Natural killer cell (primary cell): ENCODE results near the gene TNFRSF21. TPM values are rescaled to one million over a fixed set of nuclear protein-coding genes. Genes with fewer than 3 reads are reported as not detected.

Experiments
- ATAC-seq, 3 donors: fragments of 150-1000 bp in 2 of 3; fragments of 200-7000 bp in 1 of 3; cut with Tn5 transposase; 1 replicate in 1 of 3; 2 replicates in 2 of 3; pipeline ENCODE4 v1.10.0; 2021; ENCODE audit warnings: mild to moderate bottlenecking in 2 of 3, moderate library complexity in 2 of 3
- DNase-seq, 2 donors: peaks; one replicate each; pipeline versions ENCODE4 v3.0.0 to v3.0.0-alpha.2; 2013 to 2021; ENCODE audit warnings: mixed read lengths in 1 of 2
- H3K27ac ChIP-seq: one replicate; pipeline ENCODE4 v1.5.1; 2013; ENCODE audit warnings: mild to moderate bottlenecking, low read length
- H3K27me3 ChIP-seq: one replicate; pipeline ENCODE4 v1.6.1; 2013; ENCODE audit warnings: low read length; ENCODE audit not compliant: control insufficient read depth, insufficient read depth
- H3K36me3 ChIP-seq: one replicate; pipeline ENCODE4 v1.6.1; 2013; ENCODE audit warnings: low read length; ENCODE audit not compliant: control insufficient read depth, insufficient read depth
- H3K4me1 ChIP-seq: one replicate; pipeline ENCODE4 v1.6.1; 2013; ENCODE audit warnings: low read length; ENCODE audit not compliant: control insufficient read depth, insufficient read depth
- H3K4me3 ChIP-seq: one replicate; pipeline ENCODE4 v1.5.1; 2013; ENCODE audit warnings: low read length
- H3K9me3 ChIP-seq: one replicate; pipeline ENCODE4 v1.6.1; 2013; ENCODE audit warnings: low read length; ENCODE audit not compliant: control insufficient read depth, insufficient read depth
- H3K27ac Mint-ChIP-seq, 2 donors: one replicate each; pipeline ENCODE4 v1.8.0; 2022; ENCODE audit warnings: mild to moderate bottlenecking in 2 of 2, mixed read lengths in 2 of 2, moderate library complexity in 1 of 2
- H3K27me3 Mint-ChIP-seq, 2 donors: one replicate each; pipeline ENCODE4 v1.8.0; 2022; ENCODE audit warnings: low read depth in 2 of 2, mixed read lengths in 2 of 2
- H3K36me3 Mint-ChIP-seq: one replicate; pipeline ENCODE4 v1.8.0; 2022; ENCODE audit warnings: mixed read lengths
- H3K4me1 Mint-ChIP-seq, 2 donors: one replicate each; pipeline ENCODE4 v1.8.0; 2022; ENCODE audit warnings: mixed read lengths in 2 of 2
- H3K4me3 Mint-ChIP-seq: one replicate; pipeline ENCODE4 v1.8.0; 2022; ENCODE audit warnings: mild to moderate bottlenecking, moderate library complexity, mixed read lengths
- H3K9me3 Mint-ChIP-seq, 2 donors: one replicate each; pipeline ENCODE4 v1.8.0; 2022; ENCODE audit warnings: mixed read lengths in 2 of 2
- CTCF ChIP-seq: fragments of 200-600 bp; IDR thresholded peaks from one replicate; pipeline ENCODE4 v1.8.0; 2022; ENCODE audit warnings: antibody characterized with exemption
- WGBS: methylation state at CpG from one replicate; pipeline ENCODE4 v1.1.7; 2013; ENCODE audit warnings: missing lambda C conversion rate; ENCODE audit not compliant: insufficient coverage; 5-methylcytosine and 5-hydroxymethylcytosine counted together
- intact Hi-C: fragments of 100-400 bp; cut with micrococcal nuclease; formaldehyde crosslinking; loops from one replicate; pipeline ENCODE4 v1.14.2; 2022
- total RNA-seq, 4 donors: library from RNA; stranded (reverse); fragments of 120-200 nt in 1 of 4; gene quantifications; one replicate each; pipeline versions ENCODE4 v1.2.3 to v1.2.4, GENCODE V29; 2013 to 2022

TNFRSF21 gene
- total RNA-seq, 3 donors from 2014 or later (not counting 1 experiment from before 2014, with no cell fraction given): 0.58 to 0.92 TPM; not detected in 1

- Histone ChIP-seq H3K36me3 (no peaks in the 10 kb centered on the region), H3K9me3 (no peaks in the 10 kb centered on the region), H3K27me3 (no peaks in the 10 kb centered on the region), H3K4me1 (peaks cover 7% of the 10 kb centered on the region), H3K27ac (no peak overlapping the region), H3K4me3 (no peak overlapping the region)
- H3K4me3 Mint-ChIP-seq: no peak overlapping the region
- no peaks in the 10 kb centered on the region for H3K9me3 Mint-ChIP-seq
- no peak for DNase-seq
- WGBS: 53% methylated on average over 4 of the region's 4 CpGs
- peak overlapping the region in 1 of 2 donors; percentile 48 for H3K27ac Mint-ChIP-seq
- peak in 1 of 3 donors; percentile 9 for ATAC-seq
- intact Hi-C loops: no loop called here
- peaks cover 0 to 19% of the 10 kb centered on the region in 2 donors for H3K4me1 Mint-ChIP-seq
- H3K36me3 Mint-ChIP-seq: no peaks in the 10 kb centered on the region
- no peaks in the 10 kb centered on the region for H3K27me3 Mint-ChIP-seq
- no peak for TF ChIP-seq CTCF
These were observed 67.8 kb downstream of the TNFRSF21 start for GRCh38 chr6:47241742-47242482.

GRCh38 chr6:47240277-47240890 is 69.3 kb downstream of the TNFRSF21 start:
- intact Hi-C loops: no loop called here

GRCh38 chr6:47239546-47239945 is 70.2 kb downstream of the TNFRSF21 start:
- DNase-seq (no peak), ATAC-seq (no peak)
- H3K4me3 Mint-ChIP-seq: no peak overlapping the region
- no peak for TF ChIP-seq CTCF
- H3K9me3 Mint-ChIP-seq: no peaks in the 10 kb centered on the region
- intact Hi-C loops: no loop called here
- no peak overlapping the region for H3K4me3 ChIP-seq
- H3K27me3 ChIP-seq: no peaks in the 10 kb centered on the region
- peaks cover 0 to 19% of the 10 kb centered on the region in 2 donors for H3K4me1 Mint-ChIP-seq
- no peaks in the 10 kb centered on the region for H3K36me3 Mint-ChIP-seq
- H3K36me3 ChIP-seq: no peaks in the 10 kb centered on the region
- peaks cover 7% of the 10 kb centered on the region for H3K4me1 ChIP-seq
- WGBS: 67% methylated on average over 2 of the region's 2 CpGs
- H3K9me3 ChIP-seq: no peaks in the 10 kb centered on the region
- no peaks in the 10 kb centered on the region for H3K27me3 Mint-ChIP-seq
- no peak overlapping the region for H3K27ac ChIP-seq
- no peak overlapping the region for H3K27ac Mint-ChIP-seq

More at GRCh38 chr6:47240277-47240890, 69.3 kb downstream of the TNFRSF21 start:
- no peak for TF ChIP-seq CTCF
- H3K9me3 ChIP-seq: no peaks in the 10 kb centered on the region
- Mint-ChIP-seq H3K36me3 (no peaks in the 10 kb centered on the region), H3K27me3 (no peaks in the 10 kb centered on the region), H3K9me3 (no peaks in the 10 kb centered on the region), H3K4me3 (no peak overlapping the region), H3K27ac (no peak overlapping the region), H3K4me1 (peaks cover 0 to 19% of the 10 kb centered on the region in 2 donors)
- H3K4me1 ChIP-seq: peaks cover 7% of the 10 kb centered on the region
- no peaks in the 10 kb centered on the region for H3K27me3 ChIP-seq
- WGBS: 83% methylated on average over 5 of the region's 5 CpGs
- no peaks in the 10 kb centered on the region for H3K36me3 ChIP-seq
- DNase-seq (no peak), ATAC-seq (no peak)
- H3K27ac ChIP-seq: no peak overlapping the region
- H3K4me3 ChIP-seq: no peak overlapping the region
